Activated naive CD8-positive, alpha-beta T cell (primary cell): ENCODE data around the gene SNX12.
"Not testable (repeated sequence)": the region's sequence is repeated elsewhere in the genome, so short reads cannot be mapped to it uniquely, and the experiment has no call there.

Source experiments
- H3K27ac Mint-ChIP-seq: one replicate; pipeline ENCODE4 v1.8.0; 2021; ENCODE audit warnings: mixed read lengths
- H3K27me3 Mint-ChIP-seq: one replicate; pipeline ENCODE4 v1.8.0; 2021; ENCODE audit warnings: mixed read lengths
- H3K36me3 Mint-ChIP-seq: one replicate; pipeline ENCODE4 v1.8.0; 2021; ENCODE audit warnings: mixed read lengths
- H3K4me1 Mint-ChIP-seq: one replicate; pipeline ENCODE4 v1.8.0; 2021; ENCODE audit warnings: low read depth, mixed read lengths
- H3K4me3 Mint-ChIP-seq: one replicate; pipeline ENCODE4 v1.8.0; 2021; ENCODE audit warnings: mild to moderate bottlenecking, mixed read lengths
- H3K9me3 Mint-ChIP-seq: one replicate; pipeline ENCODE4 v1.8.0; 2021; ENCODE audit warnings: low read depth, mixed read lengths

Gene SNX12

GRCh38 chrX:71057848-71058530 is 10.1 kb downstream of the SNX12 start:
- Mint-ChIP-seq H3K9me3 (no peaks in the 10 kb centered on the region), H3K4me1 (peaks cover 33% of the 10 kb centered on the region), H3K4me3 (no peak overlapping the region), H3K27me3 (no peaks in the 10 kb centered on the region), H3K27ac (no peak overlapping the region), H3K36me3 (peaks cover 4% of the 10 kb centered on the region)

GRCh38 chrX:71056867-71057266 is 11.3 kb downstream of the SNX12 start:
- Mint-ChIP-seq H3K27me3 (no peaks in the 10 kb centered on the region), H3K36me3 (peaks cover 4% of the 10 kb centered on the region), H3K9me3 (no peaks in the 10 kb centered on the region), H3K27ac (no peak overlapping the region), H3K4me3 (no peak overlapping the region), H3K4me1 (peaks cover 33% of the 10 kb centered on the region)

- Mint-ChIP-seq H3K27ac (no peak overlapping the region), H3K4me3 (no peak overlapping the region), H3K27me3 (no peaks in the 10 kb centered on the region), H3K36me3 (peaks cover 4% of the 10 kb centered on the region), H3K9me3 (no peaks in the 10 kb centered on the region), H3K4me1 (peaks cover 19% of the 10 kb centered on the region)
Measured at GRCh38 chrX:71053217-71053621, 14.9 kb downstream of the SNX12 start.

- H3K4me1 Mint-ChIP-seq = peaks cover 14% of the 10 kb centered on the region
- no peaks in the 10 kb centered on the region for H3K9me3 Mint-ChIP-seq
- no peak overlapping the region for H3K27ac Mint-ChIP-seq
- H3K27me3 Mint-ChIP-seq = no peaks in the 10 kb centered on the region
- no peak overlapping the region for H3K4me3 Mint-ChIP-seq
- peaks cover 2% of the 10 kb centered on the region for H3K36me3 Mint-ChIP-seq
Measured at GRCh38 chrX:71052721-71053120, 15.4 kb downstream of the SNX12 start.

GRCh38 chrX:71047891-71048290 is 20.2 kb downstream of the SNX12 start:
- not testable (repeated sequence) for H3K27me3 Mint-ChIP-seq, H3K9me3 Mint-ChIP-seq, H3K27ac Mint-ChIP-seq, H3K36me3 Mint-ChIP-seq, H3K4me3 Mint-ChIP-seq, H3K4me1 Mint-ChIP-seq

GRCh38 chrX:71017396-71017939 is 50.7 kb downstream of the SNX12 start:
- H3K27me3 Mint-ChIP-seq = no peaks in the 10 kb centered on the region

More at GRCh38 chrX:71017396-71017939, 50.7 kb downstream of the SNX12 start:
- Mint-ChIP-seq H3K4me3 (no peak overlapping the region), H3K9me3 (no peaks in the 10 kb centered on the region), H3K27ac (no peak overlapping the region), H3K4me1 (no peaks in the 10 kb centered on the region), H3K36me3 (peaks cover 5% of the 10 kb centered on the region)
